H9 (cell line): Measurements from ENCODE around the gene LBH. TPM values are rescaled to one million over a fixed set of nuclear protein-coding genes. Genes with fewer than 3 reads are reported as not detected.
A peak's percentile ranks its signal among the peaks of the same experiment; 100 is the strongest.

ENCODE experiments used
- DNase-seq: peaks from one replicate; pipeline ENCODE4 v3.0.0-alpha.2; 2017
- H2AFZ ChIP-seq: one replicate; pipeline ENCODE4 v1.6.1; 2013; ENCODE audit warnings: mild to moderate bottlenecking, low read length, control low read depth, moderate library complexity
- H2AK5ac ChIP-seq: 2 replicates; pipeline ENCODE4 v1.6.1; 2013; ENCODE audit warnings: low read length, control low read depth, mixed read lengths; ENCODE audit not compliant: insufficient read length
- H2BK120ac ChIP-seq: one replicate; pipeline ENCODE4 v1.6.1; 2013; ENCODE audit warnings: low read depth, mild to moderate bottlenecking, low read length, control low read depth, inconsistent platforms; ENCODE audit not compliant: poor library complexity, severe bottlenecking
- H2BK12ac ChIP-seq: 2 replicates; pipeline ENCODE4 v1.6.1; 2013; ENCODE audit warnings: low read length, control low read depth, mixed read lengths, low read depth; ENCODE audit not compliant: insufficient read length
- H2BK15ac ChIP-seq: 2 replicates; pipeline ENCODE4 v1.6.1; 2013; ENCODE audit warnings: low read depth, low read length, control low read depth
- H2BK20ac ChIP-seq: one replicate; pipeline ENCODE4 v1.6.1; 2013; ENCODE audit warnings: low read depth, mild to moderate bottlenecking, low read length, control low read depth, inconsistent platforms; ENCODE audit not compliant: poor library complexity, severe bottlenecking
- H2BK5ac ChIP-seq: 2 replicates; pipeline ENCODE4 v1.6.1; 2013; ENCODE audit warnings: low read length, control low read depth, mixed read lengths; ENCODE audit not compliant: insufficient read length
- H3K14ac ChIP-seq: 2 replicates; pipeline ENCODE4 v1.6.1; 2013; ENCODE audit warnings: low read length, control low read depth; ENCODE audit not compliant: insufficient read depth
- H3K18ac ChIP-seq: 2 replicates; pipeline ENCODE4 v1.6.1; 2013; ENCODE audit warnings: low read depth, mild to moderate bottlenecking, mixed read lengths, low read length, control low read depth; ENCODE audit not compliant: insufficient read length
- H3K23ac ChIP-seq: 2 replicates; pipeline ENCODE4 v1.6.1; 2013; ENCODE audit warnings: low read length, control low read depth, mixed read lengths, low read depth; ENCODE audit not compliant: insufficient read length
- H3K23me2 ChIP-seq: 2 replicates; pipeline ENCODE4 v1.6.1; 2013; ENCODE audit warnings: low read depth, mild to moderate bottlenecking, mixed read lengths, low read length, control low read depth; ENCODE audit not compliant: insufficient read length, poor library complexity, severe bottlenecking
- H3K27ac ChIP-seq: 2 replicates; pipeline ENCODE4 v1.5.1; 2013; ENCODE audit warnings: low read length, control low read depth, mixed read lengths, low read depth; ENCODE audit not compliant: insufficient read length
- H3K27me3 ChIP-seq: 2 replicates; pipeline ENCODE4 v1.6.1; 2013; ENCODE audit warnings: low read length, control low read depth, inconsistent platforms; ENCODE audit not compliant: insufficient read depth
- H3K4ac ChIP-seq: 2 replicates; pipeline ENCODE4 v1.6.1; 2013; ENCODE audit warnings: low read depth, mild to moderate bottlenecking, control low read depth, inconsistent platforms, low read length, moderate library complexity
- H3K4me1 ChIP-seq: 2 replicates; pipeline ENCODE4 v1.6.1; 2013; ENCODE audit warnings: low read length, control low read depth, inconsistent platforms; ENCODE audit not compliant: insufficient read depth
- H3K4me2 ChIP-seq: 2 replicates; pipeline ENCODE4 v1.6.1; 2013; ENCODE audit warnings: low read length, control low read depth, mixed read lengths; ENCODE audit not compliant: insufficient read length, insufficient read depth
- H3K56ac ChIP-seq: 2 replicates; pipeline ENCODE4 v1.6.1; 2013; ENCODE audit warnings: low read depth, mild to moderate bottlenecking, mixed read lengths, low read length, control low read depth; ENCODE audit not compliant: insufficient read length
- H3K79me1 ChIP-seq: 2 replicates; pipeline ENCODE4 v1.6.1; 2013; ENCODE audit warnings: low read depth, mild to moderate bottlenecking, moderate library complexity, low read length, control low read depth, inconsistent platforms; ENCODE audit not compliant: insufficient read depth, poor library complexity, severe bottlenecking
- H3K79me2 ChIP-seq: 2 replicates; pipeline ENCODE4 v1.6.1; 2013; ENCODE audit warnings: low read length, control low read depth, inconsistent platforms; ENCODE audit not compliant: insufficient read depth
- H3K9ac ChIP-seq: 2 replicates; pipeline ENCODE4 v1.6.1; 2013; ENCODE audit warnings: low read length, control low read depth, mixed read lengths; ENCODE audit not compliant: insufficient read length; ENCODE audit errors: extremely low read depth
- H3K9me3 ChIP-seq: one replicate; pipeline ENCODE4 v1.6.1; 2013; ENCODE audit warnings: low read depth, low read length, inconsistent platforms; ENCODE audit not compliant: control insufficient read depth
- H3T11ph ChIP-seq: one replicate; pipeline ENCODE4 v1.6.1; 2013; ENCODE audit warnings: mild to moderate bottlenecking, low read length, control low read depth, inconsistent platforms
- H4K20me1 ChIP-seq: one replicate; pipeline ENCODE4 v1.6.1; 2013; ENCODE audit not compliant: control insufficient read depth, insufficient read length, insufficient read depth
- H4K5ac ChIP-seq: 2 replicates; pipeline ENCODE4 v1.6.1; 2013; ENCODE audit warnings: low read depth, mild to moderate bottlenecking, mixed read lengths, low read length, control low read depth; ENCODE audit not compliant: insufficient read length
- H4K8ac ChIP-seq: replicated peaks from 2 replicates; pipeline ENCODE4 v1.6.1; 2013; ENCODE audit warnings: low read length, control low read depth, mixed read lengths, low read depth; ENCODE audit not compliant: insufficient read length
- H4K91ac ChIP-seq: 2 replicates; pipeline ENCODE4 v1.6.1; 2013; ENCODE audit warnings: low read depth, mild to moderate bottlenecking, moderate library complexity, mixed read lengths, low read length, control low read depth; ENCODE audit not compliant: insufficient read length
- H3K27ac Mint-ChIP-seq, 3 experiments: 2 replicates in 2 of 3; 3 replicates in 1 of 3; pipeline ENCODE4 v1.8.0; 2020 to 2021; ENCODE audit warnings: mixed read lengths in 3 of 3, mild to moderate bottlenecking in 1 of 3, moderate library complexity in 1 of 3
- H3K27me3 Mint-ChIP-seq: 2 replicates; pipeline ENCODE4 v1.8.0; 2021; ENCODE audit warnings: low read depth, mild to moderate bottlenecking, moderate library complexity, mixed read lengths
- H3K36me3 Mint-ChIP-seq, 3 experiments: 2 replicates in 2 of 3; 3 replicates in 1 of 3; pipeline ENCODE4 v1.8.0; 2020 to 2021; ENCODE audit warnings: low read depth in 3 of 3, mixed read lengths in 3 of 3; ENCODE audit not compliant: insufficient read depth in 1 of 3
- H3K4me1 Mint-ChIP-seq, 2 experiments: 2 replicates each; pipeline ENCODE4 v1.8.0; 2020; ENCODE audit warnings: mixed read lengths in 2 of 2
- H3K4me3 Mint-ChIP-seq, 2 experiments: 2 replicates in 1 of 2; 3 replicates in 1 of 2; pipeline ENCODE4 v1.8.0; 2020 to 2021; ENCODE audit warnings: mild to moderate bottlenecking in 2 of 2, mixed read lengths in 2 of 2, moderate library complexity in 1 of 2
- H3K9me3 Mint-ChIP-seq, 2 experiments: 2 replicates in 1 of 2; 3 replicates in 1 of 2; pipeline ENCODE4 v1.8.0; 2020; ENCODE audit warnings: mild to moderate bottlenecking in 2 of 2, mixed read lengths in 2 of 2, moderate library complexity in 1 of 2
- WGBS: extraction: QIAGEN DNeasy Blood & Tissue Kit; methylation state at CpG from one replicate; pipeline ENCODE4 v1.1.7; 2013; ENCODE audit warnings: missing lambda C conversion rate, low lambda C conversion rate, mixed read lengths; ENCODE audit not compliant: insufficient read length; ENCODE audit errors: extremely low coverage; 5-methylcytosine and 5-hydroxymethylcytosine counted together
- long read RNA-seq: library from polyadenylated mRNA; unstranded; transcript quantifications from one replicate; pipeline ENCODE4 v2.0.0, GENCODE V29; 2020
- total RNA-seq: library from RNA; stranded (reverse); gene quantifications from 2 replicates; pipeline ENCODE4 v1.2.1, GENCODE V29; 2021
- TF ChIP-seq, protein P1 (sequence below): fragments of 200-600 bp; sonication (generic); conservative IDR thresholded peaks from 3 replicates; pipeline ENCODE4 v1.8.0; 2021; ENCODE audit warnings: antibody characterized with exemption, mild to moderate bottlenecking

LBH gene
- total RNA-seq, result 51.6 and 53.0 TPM in 2 replicates
- long read RNA-seq, transcript LBH-201 (3 exons, 3,095 nt), result major isoform, 236 of 263 reads
- long read RNA-seq, partial matches to known transcripts, result 3 of 263 reads
- long read RNA-seq, other reads (novel, unspliced or antisense), result 18 of 263 reads

DNA sequence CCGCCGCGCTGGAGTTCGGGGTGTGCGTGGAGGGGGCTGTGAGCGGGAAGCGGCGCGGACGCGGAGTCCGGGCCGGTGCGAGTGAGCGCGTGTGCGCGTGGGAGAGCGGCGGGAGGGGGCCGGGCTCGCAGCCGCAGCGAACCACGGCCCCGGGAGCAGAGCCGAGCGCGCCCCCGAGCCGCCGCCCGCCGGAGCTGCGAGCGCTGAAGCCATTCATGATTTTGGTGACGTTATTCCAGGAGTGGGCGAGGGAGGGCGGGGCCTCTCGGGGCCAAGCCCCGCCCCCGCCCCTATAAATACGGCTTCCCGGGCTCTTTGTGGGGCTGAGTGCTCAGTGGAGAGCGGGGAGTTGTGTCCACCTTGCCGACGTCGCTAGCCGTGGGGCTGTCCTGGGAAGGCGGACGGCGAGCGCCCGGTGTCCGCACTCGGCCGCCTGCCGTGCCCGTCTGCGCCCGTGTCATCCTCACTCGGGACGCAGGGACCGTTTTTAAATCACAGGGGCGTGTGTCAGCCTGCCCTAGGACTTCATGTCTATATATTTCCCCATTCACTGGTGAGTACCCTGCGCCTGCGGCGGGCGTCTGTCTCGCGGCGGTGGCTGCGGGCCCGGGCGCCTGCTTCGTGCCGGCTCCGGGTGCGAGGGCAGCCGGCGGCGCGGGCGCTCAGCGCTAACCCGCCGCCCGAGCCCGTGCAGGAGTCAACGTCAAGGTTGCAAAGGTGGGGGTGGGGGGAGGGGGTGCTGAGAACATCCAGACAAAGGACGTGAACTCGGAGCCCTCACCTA, at the start of gene LBH:
Gene LBH (plus strand): TSS at position 323 of the 784 bp plus-strand sequence. CDS start 205 bp downstream, at position 528.
- Histone ChIP-seq H3K23me2 (peaks cover 20% of the 10 kb centered on the region), H3K4ac (no peak within 1 kb of the TSS), H3K23ac (no peak within 1 kb of the TSS), H3K27me3 (peaks cover 6% of the 10 kb centered on the region; the same call in 1 of the 2 replicates), H2BK120ac (no peak within 1 kb of the TSS), H3K79me2 (no peaks in the 10 kb centered on the region), H3K79me1 (no peaks in the 10 kb centered on the region), H3K18ac (peak within 1 kb of the TSS; percentile 65), H4K91ac (no peak within 1 kb of the TSS), H2AFZ (no peak within 1 kb of the TSS), H2BK12ac (no peak within 1 kb of the TSS), H3K14ac (peak within 1 kb of the TSS; percentile 81), H3K4me2 (peak within 1 kb of the TSS; percentile 70), H3K9ac (peak within 1 kb of the TSS; percentile 55), H2BK5ac (no peak within 1 kb of the TSS), H4K8ac (no peak within 1 kb of the TSS), H3K4me1 (peaks cover 3% of the 10 kb centered on the region; the same call in 1 of the 2 replicates), H3K56ac (no peak within 1 kb of the TSS), H3K9me3 (no peaks in the 10 kb centered on the region), H2BK15ac (no peak within 1 kb of the TSS), H4K20me1 (no peaks in the 10 kb centered on the region), H3K27ac (no peak within 1 kb of the TSS), H2AK5ac (no peak within 1 kb of the TSS), H2BK20ac (no peak within 1 kb of the TSS), H3T11ph (no peak within 1 kb of the TSS), H4K5ac (no peak within 1 kb of the TSS)
- TF ChIP-seq, protein P1, sequence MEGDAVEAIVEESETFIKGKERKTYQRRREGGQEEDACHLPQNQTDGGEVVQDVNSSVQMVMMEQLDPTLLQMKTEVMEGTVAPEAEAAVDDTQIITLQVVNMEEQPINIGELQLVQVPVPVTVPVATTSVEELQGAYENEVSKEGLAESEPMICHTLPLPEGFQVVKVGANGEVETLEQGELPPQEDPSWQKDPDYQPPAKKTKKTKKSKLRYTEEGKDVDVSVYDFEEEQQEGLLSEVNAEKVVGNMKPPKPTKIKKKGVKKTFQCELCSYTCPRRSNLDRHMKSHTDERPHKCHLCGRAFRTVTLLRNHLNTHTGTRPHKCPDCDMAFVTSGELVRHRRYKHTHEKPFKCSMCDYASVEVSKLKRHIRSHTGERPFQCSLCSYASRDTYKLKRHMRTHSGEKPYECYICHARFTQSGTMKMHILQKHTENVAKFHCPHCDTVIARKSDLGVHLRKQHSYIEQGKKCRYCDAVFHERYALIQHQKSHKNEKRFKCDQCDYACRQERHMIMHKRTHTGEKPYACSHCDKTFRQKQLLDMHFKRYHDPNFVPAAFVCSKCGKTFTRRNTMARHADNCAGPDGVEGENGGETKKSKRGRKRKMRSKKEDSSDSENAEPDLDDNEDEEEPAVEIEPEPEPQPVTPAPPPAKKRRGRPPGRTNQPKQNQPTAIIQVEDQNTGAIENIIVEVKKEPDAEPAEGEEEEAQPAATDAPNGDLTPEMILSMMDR, result no peak
- H3K9me3 Mint-ChIP-seq, result no peaks in the 10 kb centered on the region
- peak; percentile 85 for DNase-seq
- peaks cover 9 to 20% (median 9%) of the 10 kb centered on the region in 3 experiments; a peak in 6 of 7 replicates for H3K36me3 Mint-ChIP-seq
- peak within 1 kb of the TSS; percentile 79 to 89 for H3K4me3 Mint-ChIP-seq
- peaks cover 39% of the 10 kb centered on the region for H3K27me3 Mint-ChIP-seq
- 0 out of 7 replicates have a peak within 1 kb of the TSS, but pooled peaks of 1 of the 3 experiments have one; percentile 18 for H3K27ac Mint-ChIP-seq
- H3K4me1 Mint-ChIP-seq, result peaks cover 22 to 28% of the 10 kb centered on the region in 2 experiments
- WGBS, result no CpG with 5 or more reads among the region's 92 CpGs
